ENCODE measurements around the gene CCSAP.

DNA sequence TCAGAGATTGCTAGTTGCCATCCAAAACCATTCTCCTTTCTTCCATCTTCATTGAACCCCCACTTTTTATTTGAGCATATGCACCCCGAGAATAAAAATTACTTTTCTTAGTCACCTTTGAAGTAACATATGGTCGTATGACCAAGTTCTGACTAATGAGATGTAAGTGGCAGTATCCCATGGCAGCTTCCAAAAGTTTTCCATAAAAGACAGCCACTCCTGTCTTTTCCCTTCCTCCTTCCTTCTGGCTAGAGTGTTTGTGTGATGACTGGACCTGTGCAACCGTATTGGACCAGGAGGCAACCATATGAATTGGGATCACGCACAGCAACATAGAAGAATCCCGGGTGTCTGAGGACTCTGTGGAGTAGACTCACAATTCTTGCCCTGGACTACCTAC is 41.1 kb upstream of the CCSAP start:
- TF ChIP-seq, protein P1, sequence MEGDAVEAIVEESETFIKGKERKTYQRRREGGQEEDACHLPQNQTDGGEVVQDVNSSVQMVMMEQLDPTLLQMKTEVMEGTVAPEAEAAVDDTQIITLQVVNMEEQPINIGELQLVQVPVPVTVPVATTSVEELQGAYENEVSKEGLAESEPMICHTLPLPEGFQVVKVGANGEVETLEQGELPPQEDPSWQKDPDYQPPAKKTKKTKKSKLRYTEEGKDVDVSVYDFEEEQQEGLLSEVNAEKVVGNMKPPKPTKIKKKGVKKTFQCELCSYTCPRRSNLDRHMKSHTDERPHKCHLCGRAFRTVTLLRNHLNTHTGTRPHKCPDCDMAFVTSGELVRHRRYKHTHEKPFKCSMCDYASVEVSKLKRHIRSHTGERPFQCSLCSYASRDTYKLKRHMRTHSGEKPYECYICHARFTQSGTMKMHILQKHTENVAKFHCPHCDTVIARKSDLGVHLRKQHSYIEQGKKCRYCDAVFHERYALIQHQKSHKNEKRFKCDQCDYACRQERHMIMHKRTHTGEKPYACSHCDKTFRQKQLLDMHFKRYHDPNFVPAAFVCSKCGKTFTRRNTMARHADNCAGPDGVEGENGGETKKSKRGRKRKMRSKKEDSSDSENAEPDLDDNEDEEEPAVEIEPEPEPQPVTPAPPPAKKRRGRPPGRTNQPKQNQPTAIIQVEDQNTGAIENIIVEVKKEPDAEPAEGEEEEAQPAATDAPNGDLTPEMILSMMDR (IDR thresholded peaks at IDR 0.05) = no peak
- TF ChIP-seq EP300 (IDR thresholded peaks at IDR 0.05) (no peak), POLR2A (IDR thresholded peaks at IDR 0.05) (no peak)

All from tibial nerve (tissue), 4 donors.